ENCODE data around the gene CLCN3. TPM values are rescaled to one million over a fixed set of nuclear protein-coding genes. Genes with fewer than 3 reads are reported as not detected.

CLCN3 gene
- total and polyA plus RNA-seq, 10 of the 15 experiments (the other 5 are each of a cell fraction or from before 2014, with no cell fraction given): 4.0 to 22.8 (median 11.8) TPM

- CTCF ChIA-PET: interaction anchor here (1.2 kb wide), 2 partner anchors 8 to 144 kb away, joined by 3 to 6 read pairs; partner anchors contain the start of gene NEK1
- Histone ChIP-seq H3K4me3 (peak overlapping the region; percentile 92), H3K4me1 (ENCODE audit: control insufficient read depth, insufficient read depth, low read length) (0 out of 2 replicates have a peak, but pooled peaks cover 6% of the 10 kb centered on the region), H3K79me2 (ENCODE audit: control insufficient read depth, insufficient read depth, low read length) (peaks cover 13% of the 10 kb centered on the region), H3K27me3 (replicated peaks in 1 of 2; ENCODE audit: control insufficient read depth in 2 of 2, insufficient read depth in 2 of 2, low read length in 1 of 2) (no peaks in the 10 kb centered on the region), H3K9ac (ENCODE audit: control insufficient read depth, insufficient read depth, low read length) (peak overlapping the region; percentile 63), H3K9me3 (replicated peaks; ENCODE audit: control insufficient read depth, insufficient read depth, low read length) (no peaks in the 10 kb centered on the region), H4K20me1 (ENCODE audit: control insufficient read depth, insufficient read depth) (no peaks in the 10 kb centered on the region), H2AFZ (ENCODE audit: control insufficient read depth, low read depth, low read length) (peak overlapping the region; percentile 84), H3K4me2 (ENCODE audit: control insufficient read depth, insufficient read depth) (peak overlapping the region; percentile 96), H3K36me3 (ENCODE audit: control insufficient read depth in 2 of 2, insufficient read depth in 2 of 2, low read length in 1 of 2) (no peaks in the 10 kb centered on the region), H3K27ac (ENCODE audit: control insufficient read depth, insufficient read depth) (0 out of 2 replicates have a peak overlapping the region, but pooled peaks have one; percentile 9)
- no TSS peak for BruUV-seq (replicated peaks)
- SMC1A ChIA-PET (ENCODE audit: uncharacterized antibody, unreplicated experiment): interaction anchor here (0.6 to 1.5 kb wide), 3 partner anchors 8 to 132 kb away, joined by 3 to 4 read pairs (median 3); no protein-coding TSS in a partner anchor
- in situ Hi-C loops (cut with MboI): no loop called here
- RAD21 ChIA-PET (ENCODE audit: unreplicated experiment): no interaction called here
- ATAC-seq (peak; percentile 50), DNase-seq (ENCODE audit: low read depth, low spot score) (no peak), FAIRE-seq (peak; percentile 81)
- POLR2A ChIA-PET: interaction anchor here (1.1 to 1.2 kb wide), 2 partner anchors 98 to 144 kb away, joined by 4 to 5 read pairs; partner anchors contain the start of gene NEK1
- intact Hi-C loops (cut with micrococcal nuclease; ENCODE audit: unreplicated experiment): loop anchor here (5.0 kb wide), 1 partner anchor 145 kb away; the partner anchor contains the start of gene NEK1
- peak; percentile 24; the same call in 1 of the 2 replicates for TF ChIP-seq RUNX3 (IDR thresholded peaks at IDR 0.05; ENCODE audit: low read length)
- TF ChIP-seq ETV6 (conservative IDR thresholded peaks at IDR 0.05 in 1 of 2, IDR thresholded peaks at IDR 0.05 in 1 of 2; ENCODE audit: borderline replicate concordance in 1 of 2, low read depth in 1 of 2): peak in 1 of 2 experiments; percentile 11; a peak in 1 of 4 replicates
- no peak for TF ChIP-seq RFX5 (IDR thresholded peaks at IDR 0.05; ENCODE audit: low read depth, low read length)
- no peak for TF ChIP-seq KAT2A (conservative IDR thresholded peaks at IDR 0.05; ENCODE audit: control insufficient read depth, low read depth, low read length)
- 0% methylated on average over 13 of the region's 13 CpGs for WGBS (ENCODE audit: insufficient coverage, insufficient replicate concordance, low lambda C conversion rate, missing lambda C conversion rate)
Measured at GRCh38 chr4:169756971-169757574, 136.7 kb downstream of the CLCN3 start.
